ENCODE measurements around the gene MKLN1. TPM values are rescaled to one million over a fixed set of nuclear protein-coding genes. Genes with fewer than 3 reads are reported as not detected.

The MKLN1 gene
- total RNA-seq, 3 donors from 2014 or later (not counting 1 experiment from before 2014, with no cell fraction given) = 59.1 to 79.6 (median 65.0) TPM

DNA sequence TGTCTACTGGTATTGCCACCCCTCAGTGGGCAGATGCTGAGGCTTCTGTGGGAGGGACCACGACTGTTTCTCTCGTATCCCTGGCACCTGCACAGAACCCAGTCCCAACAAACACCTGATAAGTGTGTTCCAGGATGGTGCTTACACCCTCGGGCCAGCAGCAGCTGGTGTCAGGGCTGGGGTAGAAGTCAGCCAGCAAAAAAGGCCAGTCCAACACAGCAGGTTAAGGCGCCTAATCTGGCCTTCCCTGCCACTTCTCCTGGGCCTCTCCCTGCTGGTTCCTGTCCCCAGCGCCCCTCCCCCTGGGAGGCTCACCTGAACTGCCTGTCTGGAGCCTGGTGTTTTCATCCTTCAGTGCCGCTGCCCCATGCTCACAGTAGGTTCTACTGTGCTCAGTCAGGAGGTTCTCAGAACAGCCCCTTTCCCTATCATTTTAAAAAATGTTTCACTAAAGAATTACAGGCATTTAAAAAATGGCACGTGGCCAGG, 208.7 kb downstream of the MKLN1 start:
- ATAC-seq = no peak
- no peaks in the 10 kb centered on the region for H3K36me3 ChIP-seq (ENCODE audit: control insufficient read depth, insufficient read depth, low read length)
- no peaks in the 10 kb centered on the region for H3K9me3 Mint-ChIP-seq
- WGBS (ENCODE audit: insufficient coverage) = 82% methylated on average over 7 of the region's 7 CpGs
- no peak for DNase-seq
- no peaks in the 10 kb centered on the region for H3K9me3 ChIP-seq (ENCODE audit: control insufficient read depth, insufficient read depth, low read length)
- no peak overlapping the region for H3K4me3 Mint-ChIP-seq
- no peaks in the 10 kb centered on the region for H3K27me3 Mint-ChIP-seq (ENCODE audit: low read depth in 2 of 2)
- no peak overlapping the region for H3K4me3 ChIP-seq (ENCODE audit: low read length)
- H3K27ac Mint-ChIP-seq = no peak overlapping the region
- H3K27ac ChIP-seq (ENCODE audit: low read length) = no peak overlapping the region
- H3K4me1 ChIP-seq (ENCODE audit: control insufficient read depth, insufficient read depth, low read length) = no peaks in the 10 kb centered on the region
- H3K36me3 Mint-ChIP-seq = no peaks in the 10 kb centered on the region
- H3K27me3 ChIP-seq (ENCODE audit: control insufficient read depth, insufficient read depth, low read length) = no peaks in the 10 kb centered on the region
- intact Hi-C loops (cut with micrococcal nuclease) = no loop called here
- no peak for TF ChIP-seq CTCF (IDR thresholded peaks at IDR 0.05)
- no peaks in the 10 kb centered on the region for H3K4me1 Mint-ChIP-seq

- H3K9me3 ChIP-seq (ENCODE audit: control insufficient read depth, insufficient read depth, low read length) = no peaks in the 10 kb centered on the region
- ATAC-seq (no peak), DNase-seq (no peak)
- no peak for TF ChIP-seq CTCF (IDR thresholded peaks at IDR 0.05)
- no peak overlapping the region for H3K27ac ChIP-seq (ENCODE audit: low read length)
- H3K27ac Mint-ChIP-seq = no peak overlapping the region
- H3K27me3 ChIP-seq (ENCODE audit: control insufficient read depth, insufficient read depth, low read length) = no peaks in the 10 kb centered on the region
- no peaks in the 10 kb centered on the region for H3K4me1 ChIP-seq (ENCODE audit: control insufficient read depth, insufficient read depth, low read length)
- H3K27me3 Mint-ChIP-seq (ENCODE audit: low read depth in 2 of 2) = no peaks in the 10 kb centered on the region
- no peaks in the 10 kb centered on the region for H3K36me3 ChIP-seq (ENCODE audit: control insufficient read depth, insufficient read depth, low read length)
- H3K4me3 Mint-ChIP-seq = no peak overlapping the region
- no peak overlapping the region for H3K4me3 ChIP-seq (ENCODE audit: low read length)
- WGBS (ENCODE audit: insufficient coverage) = 88% methylated on average over 12 of the region's 12 CpGs
- H3K4me1 Mint-ChIP-seq = no peaks in the 10 kb centered on the region
- no peaks in the 10 kb centered on the region for H3K36me3 Mint-ChIP-seq
- intact Hi-C loops (cut with micrococcal nuclease) = no loop called here
- no peaks in the 10 kb centered on the region for H3K9me3 Mint-ChIP-seq
Measured at GRCh38 chr7:131537571-131537978, 209.9 kb downstream of the MKLN1 start.

DNA sequence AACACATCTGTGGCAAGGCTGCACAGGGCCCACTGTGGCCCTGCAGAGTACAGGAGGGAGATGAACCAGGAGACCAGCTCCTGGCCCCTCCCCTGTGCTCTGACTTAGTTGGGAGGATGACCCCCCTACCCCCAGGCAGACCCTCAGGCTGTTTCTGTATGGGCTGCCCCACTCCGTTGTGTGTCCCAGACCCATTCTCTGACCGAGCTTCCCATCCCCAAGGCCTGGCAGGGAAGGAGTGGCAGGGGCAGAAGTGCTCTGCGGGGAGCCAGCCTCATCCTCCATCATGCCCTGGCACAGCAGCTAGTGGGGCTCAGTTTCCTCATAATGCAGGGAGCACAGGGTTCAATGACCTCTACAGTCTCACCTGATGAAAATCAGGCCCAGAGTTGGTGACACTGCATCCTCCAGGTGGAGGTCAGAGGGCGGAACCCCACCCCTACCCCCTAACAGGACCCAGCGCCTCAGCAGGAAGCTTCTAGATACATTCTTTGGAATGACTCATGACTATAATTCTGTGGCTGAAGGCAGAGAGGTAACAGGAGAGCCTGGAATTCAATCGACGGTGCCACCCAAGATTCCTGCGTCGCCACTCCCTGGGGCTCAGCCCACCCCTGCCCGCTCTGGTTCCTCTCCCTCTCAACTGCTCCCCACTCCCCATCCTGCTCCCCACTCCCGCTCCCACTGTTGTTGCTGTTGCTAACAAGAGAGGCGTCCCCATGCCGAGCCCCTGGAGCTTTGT, 210.6 kb downstream of the MKLN1 start:
- no peaks in the 10 kb centered on the region for H3K9me3 Mint-ChIP-seq
- Histone ChIP-seq H3K4me3 (ENCODE audit: low read length) (no peak overlapping the region), H3K27me3 (ENCODE audit: control insufficient read depth, insufficient read depth, low read length) (no peaks in the 10 kb centered on the region), H3K4me1 (ENCODE audit: control insufficient read depth, insufficient read depth, low read length) (no peaks in the 10 kb centered on the region), H3K27ac (ENCODE audit: low read length) (no peak overlapping the region), H3K9me3 (ENCODE audit: control insufficient read depth, insufficient read depth, low read length) (no peaks in the 10 kb centered on the region), H3K36me3 (ENCODE audit: control insufficient read depth, insufficient read depth, low read length) (no peaks in the 10 kb centered on the region)
- H3K27ac Mint-ChIP-seq = no peak overlapping the region
- intact Hi-C loops (cut with micrococcal nuclease) = no loop called here
- no peaks in the 10 kb centered on the region for H3K4me1 Mint-ChIP-seq
- ATAC-seq (no peak), DNase-seq (no peak)
- no peak overlapping the region for H3K4me3 Mint-ChIP-seq
- H3K27me3 Mint-ChIP-seq (ENCODE audit: low read depth in 2 of 2) = no peaks in the 10 kb centered on the region
- WGBS (ENCODE audit: insufficient coverage) = 90% methylated on average over 13 of the region's 13 CpGs
- no peak for TF ChIP-seq CTCF (IDR thresholded peaks at IDR 0.05)
- no peaks in the 10 kb centered on the region for H3K36me3 Mint-ChIP-seq

DNA sequence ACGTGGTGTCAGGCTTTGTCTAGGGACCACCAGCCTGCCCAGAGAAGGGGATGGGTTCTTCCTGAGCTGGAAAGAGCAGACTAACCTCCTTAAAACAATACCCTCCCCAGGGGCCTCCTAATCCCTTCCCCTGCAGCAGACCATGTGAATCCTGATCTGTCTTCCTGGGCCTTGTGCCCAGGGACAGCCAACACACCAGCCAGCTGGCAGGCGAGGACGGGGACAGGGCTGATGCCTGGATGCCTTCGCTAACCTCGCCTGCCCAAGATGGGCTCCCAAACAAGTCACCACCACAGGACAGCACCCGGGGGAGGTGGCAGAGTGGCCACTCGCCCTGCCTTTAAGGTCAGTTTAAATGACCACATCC, 211.1 kb downstream of the MKLN1 start:
- Histone ChIP-seq H3K36me3 (ENCODE audit: control insufficient read depth, insufficient read depth, low read length) (no peaks in the 10 kb centered on the region), H3K27ac (ENCODE audit: low read length) (no peak overlapping the region), H3K27me3 (ENCODE audit: control insufficient read depth, insufficient read depth, low read length) (no peaks in the 10 kb centered on the region), H3K9me3 (ENCODE audit: control insufficient read depth, insufficient read depth, low read length) (no peaks in the 10 kb centered on the region), H3K4me3 (ENCODE audit: low read length) (no peak overlapping the region), H3K4me1 (ENCODE audit: control insufficient read depth, insufficient read depth, low read length) (no peaks in the 10 kb centered on the region)
- no peaks in the 10 kb centered on the region for H3K27me3 Mint-ChIP-seq (ENCODE audit: low read depth in 2 of 2)
- H3K9me3 Mint-ChIP-seq = no peaks in the 10 kb centered on the region
- H3K27ac Mint-ChIP-seq = no peak overlapping the region
- no peaks in the 10 kb centered on the region for H3K4me1 Mint-ChIP-seq
- intact Hi-C loops (cut with micrococcal nuclease) = no loop called here
- no peak for DNase-seq
- H3K4me3 Mint-ChIP-seq = no peak overlapping the region
- no peaks in the 10 kb centered on the region for H3K36me3 Mint-ChIP-seq
- TF ChIP-seq CTCF (IDR thresholded peaks at IDR 0.05) = no peak
- no peak for ATAC-seq
- 89% methylated on average over 7 of the region's 7 CpGs for WGBS (ENCODE audit: insufficient coverage)
